Smooth muscle cell (in vitro differentiated cells): ENCODE results near the gene PFDN4. TPM values are rescaled to one million over a fixed set of nuclear protein-coding genes. Genes with fewer than 3 reads are reported as not detected.
"Not testable (repeated sequence)": the region's sequence is repeated elsewhere in the genome, so short reads cannot be mapped to it uniquely, and the experiment has no call there.

Experiments
- DNase-seq: peaks from one replicate; lab custom pipeline; 2025; ENCODE audit not compliant: unreplicated experiment; lab: John Stamatoyannopoulos, UW
- H2AFZ ChIP-seq: fragments of 200-600 bp; sonication (generic); 2 replicates; pipeline ENCODE4 v1.6.0; 2016; ENCODE audit warnings: antibody characterized with exemption, low read depth, mild to moderate bottlenecking
- H3F3A ChIP-seq: fragments of 200-600 bp; sonication (generic); 2 replicates; pipeline ENCODE4 v1.6.0; 2017; ENCODE audit warnings: antibody characterized with exemption, low read depth
- H3K27ac ChIP-seq: fragments of 200-600 bp; sonication (generic); 2 replicates; pipeline ENCODE4 v1.5.1; 2016; ENCODE audit warnings: low read depth, mild to moderate bottlenecking
- H3K27me3 ChIP-seq: fragments of 200-600 bp; sonication (generic); 2 replicates; pipeline ENCODE4 v1.6.1; 2016; ENCODE audit warnings: low read depth, mild to moderate bottlenecking
- H3K36me3 ChIP-seq: fragments of 200-600 bp; sonication (generic); 2 replicates; pipeline ENCODE4 v1.5.1; 2016; ENCODE audit warnings: low read depth
- H3K4me1 ChIP-seq: fragments of 200-600 bp; sonication (generic); 2 replicates; pipeline ENCODE4 v1.5.1; 2016; ENCODE audit warnings: low read depth
- H3K4me2 ChIP-seq: fragments of 200-600 bp; sonication (generic); 2 replicates; pipeline ENCODE4 v1.6.0; 2016; ENCODE audit warnings: mild to moderate bottlenecking
- H3K4me3 ChIP-seq: fragments of 200-600 bp; sonication (generic); 2 replicates; pipeline ENCODE4 v1.5.1; 2016; ENCODE audit warnings: mild to moderate bottlenecking
- H3K79me2 ChIP-seq: fragments of 200-600 bp; sonication (generic); 2 replicates; pipeline ENCODE4 v1.6.0; 2016; ENCODE audit warnings: low read depth, mild to moderate bottlenecking
- H3K9ac ChIP-seq: fragments of 200-600 bp; sonication (generic); 2 replicates; pipeline ENCODE4 v1.6.0; 2016; ENCODE audit warnings: low read depth
- H3K9me3 ChIP-seq: fragments of 200-600 bp; sonication (generic); replicated peaks from 2 replicates; pipeline ENCODE4 v1.5.1; 2016; ENCODE audit warnings: low read depth
- H4K20me1 ChIP-seq: fragments of 200-600 bp; sonication (generic); 2 replicates; pipeline ENCODE4 v1.6.0; 2016; ENCODE audit warnings: low read depth
- CTCF ChIP-seq: fragments of 200-600 bp; sonication (generic); IDR thresholded peaks from 2 replicates; pipeline ENCODE4 v1.5.1; 2017; ENCODE audit warnings: borderline replicate concordance, mild to moderate bottlenecking, antibody characterized with exemption; ENCODE audit not compliant: insufficient read depth, poor library complexity, severe bottlenecking
- WGBS: methylation state at CpG from one replicate; pipeline ENCODE4 v1.1.7; 2016; ENCODE audit warnings: low lambda C conversion rate; 5-methylcytosine and 5-hydroxymethylcytosine counted together
- polyA plus RNA-seq: library from polyadenylated mRNA; unstranded; fragments of >200 nt; fragmentation: Nextera tagmentation; extraction: Ambion mirVana; gene quantifications from 2 replicates; pipeline ENCODE4 v1.2.1, GENCODE V29; 2016
- total RNA-seq: library from RNA; depleted of rRNA; stranded (reverse); fragments of >200 nt; gene quantifications from 2 replicates; pipeline ENCODE4 v1.2.3, GENCODE V29; 2014

PFDN4 gene
- total and polyA plus RNA-seq, 2 experiments from 2014 or later = 47.6 to 240 TPM

GRCh38 chr20:54223751-54224150, 15.9 kb downstream of the PFDN4 start:
- H3F3A ChIP-seq = no peaks in the 10 kb centered on the region
- no peaks in the 10 kb centered on the region for H3K9me3 ChIP-seq
- H3K27ac ChIP-seq = no peak overlapping the region
- no peak overlapping the region for H3K4me3 ChIP-seq
- H4K20me1 ChIP-seq = no peaks in the 10 kb centered on the region
- 30% methylated on average over 4 of the region's 4 CpGs for WGBS
- H3K9ac ChIP-seq = no peak overlapping the region
- H3K36me3 ChIP-seq = no peaks in the 10 kb centered on the region
- H3K79me2 ChIP-seq = no peaks in the 10 kb centered on the region
- no peak overlapping the region for H2AFZ ChIP-seq
- H3K4me2 ChIP-seq = no peak overlapping the region
- DNase-seq = no peak
- H3K27me3 ChIP-seq = no peaks in the 10 kb centered on the region
- TF ChIP-seq CTCF = no peak
- H3K4me1 ChIP-seq = peaks cover 4% of the 10 kb centered on the region

DNA sequence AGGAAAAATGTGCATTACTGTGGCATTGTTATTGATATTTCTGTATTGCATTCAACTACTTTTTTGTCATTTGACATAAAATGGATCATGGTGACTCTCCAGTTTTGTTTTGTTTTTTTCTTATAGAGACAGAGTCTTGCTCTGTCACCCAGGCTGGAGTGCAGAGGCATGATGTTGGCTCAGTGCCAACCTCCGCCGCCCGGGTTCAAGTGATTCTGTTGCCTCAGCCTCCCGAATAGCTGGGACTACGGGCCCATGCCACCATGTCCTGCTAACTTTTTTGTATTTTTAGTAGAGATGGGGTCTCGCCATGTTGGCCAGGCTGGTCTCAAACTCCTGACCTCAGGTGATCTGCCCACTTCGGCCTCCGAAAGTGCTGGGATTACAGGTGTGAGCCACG, 16.8 kb downstream of the PFDN4 start:
- not testable (repeated sequence) for H3K27me3 ChIP-seq, H3K4me1 ChIP-seq, H3K4me2 ChIP-seq, H3K79me2 ChIP-seq, DNase-seq, H4K20me1 ChIP-seq, H3K9ac ChIP-seq, H3K27ac ChIP-seq, H3K4me3 ChIP-seq, H2AFZ ChIP-seq, H3F3A ChIP-seq, H3K9me3 ChIP-seq, H3K36me3 ChIP-seq
- WGBS = 87% methylated on average over 9 of the region's 9 CpGs

- H3K9ac ChIP-seq = no peak overlapping the region
- peaks cover 4% of the 10 kb centered on the region for H3K4me1 ChIP-seq
- H3K27ac ChIP-seq = no peak overlapping the region
- no peak overlapping the region for H3K4me2 ChIP-seq
- TF ChIP-seq CTCF = no peak
- H3F3A ChIP-seq = peaks cover 4% of the 10 kb centered on the region
- H3K79me2 ChIP-seq = no peaks in the 10 kb centered on the region
- no peaks in the 10 kb centered on the region for H3K27me3 ChIP-seq
- no peak for DNase-seq
- no peaks in the 10 kb centered on the region for H3K9me3 ChIP-seq
- no peak overlapping the region for H2AFZ ChIP-seq
- no peak overlapping the region for H3K4me3 ChIP-seq
- H3K36me3 ChIP-seq = no peaks in the 10 kb centered on the region
- no peaks in the 10 kb centered on the region for H4K20me1 ChIP-seq
Observed at GRCh38 chr20:54227241-54227640, 19.4 kb downstream of the PFDN4 start.

GRCh38 chr20:54227751-54228150, 19.9 kb downstream of the PFDN4 start:
- no peak overlapping the region for H3K4me2 ChIP-seq
- no peak for DNase-seq
- WGBS = 88% methylated on average over 5 of the region's 5 CpGs
- H3K27ac ChIP-seq = no peak overlapping the region
- H2AFZ ChIP-seq = no peak overlapping the region
- no peak for TF ChIP-seq CTCF
- peaks cover 4% of the 10 kb centered on the region for H3K4me1 ChIP-seq
- H4K20me1 ChIP-seq = no peaks in the 10 kb centered on the region
- H3K9me3 ChIP-seq = no peaks in the 10 kb centered on the region
- H3K36me3 ChIP-seq = no peaks in the 10 kb centered on the region
- no peaks in the 10 kb centered on the region for H3K27me3 ChIP-seq
- no peaks in the 10 kb centered on the region for H3K79me2 ChIP-seq
- no peak overlapping the region for H3K9ac ChIP-seq
- peaks cover 4% of the 10 kb centered on the region for H3F3A ChIP-seq
- no peak overlapping the region for H3K4me3 ChIP-seq
